ENCODE results near the gene OR2AG2.
A peak's percentile ranks its signal among the peaks of the same experiment; 100 is the strongest.

OR2AG2 gene

GRCh38 chr11:6738590-6738989, 33.2 kb downstream of the OR2AG2 start:
- DNase-seq, result no peak

- peak; percentile 48 for DNase-seq
These were observed 33.8 kb downstream of the OR2AG2 start for GRCh38 chr11:6737872-6738466.

GRCh38 chr11:6736495-6737121, 35.2 kb downstream of the OR2AG2 start:
- DNase-seq, result no peak

- DNase-seq, result no peak
These were observed 36.5 kb downstream of the OR2AG2 start for GRCh38 chr11:6735306-6735705.

GRCh38 chr11:6734616-6735015, 37.2 kb downstream of the OR2AG2 start:
- DNase-seq, result no peak

DNA sequence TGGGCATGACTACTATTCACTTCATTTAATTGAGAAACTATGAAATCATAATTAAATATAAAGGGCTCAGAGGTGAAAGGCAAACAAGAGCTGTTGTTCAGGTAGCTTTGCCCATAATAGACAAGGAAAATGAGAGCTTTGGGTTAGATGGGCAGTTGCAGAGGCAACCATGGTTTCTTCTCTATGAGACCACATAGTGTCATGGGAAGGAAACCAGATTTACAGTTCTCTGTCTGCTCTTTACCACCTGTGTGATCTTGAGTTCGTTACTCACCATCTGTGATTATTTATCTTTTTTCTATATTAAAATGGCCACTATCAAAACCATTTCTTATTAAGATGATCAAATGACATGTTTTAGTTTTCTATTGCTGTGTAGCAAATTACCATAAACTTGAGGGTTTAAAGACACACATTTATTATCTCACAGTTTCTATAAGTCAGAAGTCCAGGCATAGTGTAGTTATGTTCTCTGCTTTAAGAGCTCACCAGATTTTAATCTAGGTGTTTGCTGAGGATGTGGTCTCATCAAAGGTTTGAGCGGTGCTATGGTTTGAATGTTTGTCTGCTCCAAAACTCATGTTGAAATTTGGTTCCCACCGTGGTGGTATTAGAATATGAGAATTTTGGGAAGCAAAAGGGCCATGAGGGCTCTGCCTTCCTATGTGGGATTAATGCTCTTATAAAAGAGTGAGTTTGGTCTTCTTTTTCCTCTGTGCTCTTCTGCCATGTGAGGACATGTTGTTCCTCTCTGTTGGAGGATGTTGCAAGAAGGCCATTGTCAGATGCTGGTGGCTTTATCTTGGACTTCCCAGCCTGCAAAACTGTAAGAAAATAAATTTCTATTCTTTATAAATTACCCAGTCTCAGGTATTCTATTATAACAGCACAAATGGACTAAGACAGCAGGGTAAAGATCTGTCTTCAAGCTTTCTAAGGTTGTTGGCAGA, 38.2 kb downstream of the OR2AG2 start:
- DNase-seq, result no peak

- no peak for DNase-seq
These were observed 43.6 kb downstream of the OR2AG2 start for GRCh38 chr11:6727971-6728760.

- no peak for DNase-seq
These were observed 46.3 kb downstream of the OR2AG2 start for GRCh38 chr11:6725386-6725896.

GRCh38 chr11:6724013-6724412, 47.8 kb downstream of the OR2AG2 start:
- DNase-seq, result no peak

GRCh38 chr11:6721343-6721742, 50.4 kb downstream of the OR2AG2 start:
- no peak for DNase-seq

- no peak for DNase-seq
These were observed 52.2 kb downstream of the OR2AG2 start for GRCh38 chr11:6719576-6719975.

- no peak for DNase-seq
These were observed 54.4 kb downstream of the OR2AG2 start for GRCh38 chr11:6717426-6717825.

All from effector CD8-positive, alpha-beta T cell (primary cell).